Activated CD4-positive, alpha-beta T cell treated with anti-CD3 and anti-CD28 coated beads, Interleukin-10, Interleukin-2, amounts not matched to agents 100 ng/mL and 50 ng/mL, durations not matched to agents 16 hours and 8 hours (primary cell): Measurements from ENCODE around the gene IRF6.
A peak's percentile ranks its signal among the peaks of the same experiment; 100 is the strongest.

Experiments used
- DNase-seq: peaks from one replicate; pipeline ENCODE4 v3.0.0-alpha.2; 2020

The IRF6 gene

DNA sequence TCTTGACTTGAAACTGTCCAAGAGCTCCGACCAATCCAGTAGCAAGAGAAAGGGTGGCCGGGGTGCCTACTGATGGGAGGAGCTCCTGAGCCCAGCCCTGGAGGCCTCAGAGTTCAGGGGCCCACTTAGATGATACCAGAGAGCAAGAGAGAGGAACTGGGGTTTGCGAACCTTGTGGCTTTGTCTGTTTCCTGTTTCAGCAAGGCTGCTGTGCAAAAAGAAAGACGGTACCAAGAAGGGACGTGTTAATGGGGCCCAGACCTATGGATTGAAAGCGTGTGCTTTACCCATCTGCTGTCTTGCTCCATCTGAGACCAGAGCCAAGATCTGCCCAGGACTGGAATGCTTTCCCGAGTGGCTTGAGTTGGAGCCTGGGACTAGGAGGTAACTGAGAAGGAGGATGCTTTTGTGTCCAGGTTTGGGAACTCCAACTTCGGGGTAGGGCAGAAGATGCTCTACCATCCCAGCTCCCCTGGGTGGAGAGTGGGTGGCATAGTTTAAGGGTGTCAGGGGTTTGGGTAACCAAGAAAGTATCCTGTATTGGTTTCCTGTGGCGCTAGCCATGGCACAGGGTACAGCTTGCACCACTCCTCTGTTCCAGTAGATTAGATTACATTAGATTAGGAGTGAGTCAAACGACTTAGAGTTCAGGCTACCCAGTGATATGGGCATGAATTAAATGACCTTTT, 49.9 kb downstream of the IRF6 start, which contains the start of gene TRAF3IP3:
Gene TRAF3IP3 (plus strand): TSS at position 128 of the 689 bp plus-strand sequence. CDS start 3,987 bp downstream, outside the sequence.
- peak; percentile 96 for DNase-seq

DNA sequence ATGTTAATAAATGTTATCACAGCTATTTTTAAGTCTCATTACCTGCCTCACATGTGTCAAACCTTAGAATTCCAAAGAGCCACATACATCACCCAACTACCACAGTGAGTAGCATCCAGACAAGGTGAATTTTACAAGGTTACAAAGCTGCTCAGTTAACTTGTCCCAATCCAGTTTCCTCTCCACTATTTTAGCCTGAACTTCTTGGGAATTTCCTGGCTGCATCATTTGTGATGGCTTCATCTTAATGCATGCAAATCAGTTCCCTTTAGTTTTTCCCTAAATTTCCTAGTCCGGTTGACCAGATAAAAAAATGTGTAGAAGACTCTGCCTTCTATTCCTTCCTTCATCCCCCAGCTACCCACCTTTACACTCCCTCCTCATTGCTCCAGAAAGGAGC, 50.7 kb downstream of the IRF6 start:
- no peak for DNase-seq

DNA sequence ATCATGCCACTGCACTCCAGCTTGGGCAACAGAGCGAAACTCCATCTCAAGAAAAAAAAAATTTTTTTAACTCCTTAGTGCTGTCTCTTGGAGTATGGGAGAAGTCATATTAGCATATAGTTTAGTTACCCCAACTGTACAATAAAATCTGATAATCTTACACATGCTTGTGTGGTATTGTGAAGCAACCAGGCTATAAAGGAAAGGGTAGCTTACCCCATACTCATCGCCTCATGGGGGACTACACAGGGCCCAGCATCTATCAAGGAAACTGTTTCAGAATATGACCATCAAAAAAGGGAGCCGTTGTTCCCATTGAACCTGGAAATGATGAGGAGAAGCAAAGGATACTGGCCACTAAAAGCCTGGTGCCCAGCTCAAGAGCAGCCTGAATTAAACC, 53.1 kb downstream of the IRF6 start:
- no peak for DNase-seq

DNA sequence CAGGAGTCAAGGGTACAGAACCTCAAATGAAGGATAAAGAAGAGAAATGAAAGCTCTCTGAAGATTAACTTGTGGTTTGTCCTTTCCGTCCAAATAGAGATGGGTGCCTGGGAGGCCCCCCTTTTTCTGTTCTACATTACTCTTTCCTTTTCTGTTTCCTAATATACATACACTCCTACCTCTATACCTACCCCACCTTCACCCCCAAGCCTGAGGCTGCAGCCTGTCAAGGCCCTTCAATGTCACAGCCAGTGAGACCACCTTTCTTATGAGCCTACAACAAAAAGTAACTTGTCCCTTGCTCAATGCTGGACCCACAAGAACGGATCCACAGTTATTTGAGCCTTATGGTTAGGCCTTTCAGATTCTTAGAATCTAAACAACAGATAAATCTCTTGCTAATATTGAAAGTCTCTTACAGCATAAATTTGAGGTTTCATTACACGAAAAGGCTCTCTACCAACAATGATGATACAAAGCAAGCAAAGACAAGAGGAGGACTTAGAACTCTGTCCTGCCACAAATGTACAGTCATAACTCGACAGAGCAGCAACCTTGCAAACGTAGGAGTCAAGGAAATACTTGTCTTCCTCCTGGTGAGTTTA, 54.2 kb downstream of the IRF6 start:
- peak; percentile 95 for DNase-seq

DNA sequence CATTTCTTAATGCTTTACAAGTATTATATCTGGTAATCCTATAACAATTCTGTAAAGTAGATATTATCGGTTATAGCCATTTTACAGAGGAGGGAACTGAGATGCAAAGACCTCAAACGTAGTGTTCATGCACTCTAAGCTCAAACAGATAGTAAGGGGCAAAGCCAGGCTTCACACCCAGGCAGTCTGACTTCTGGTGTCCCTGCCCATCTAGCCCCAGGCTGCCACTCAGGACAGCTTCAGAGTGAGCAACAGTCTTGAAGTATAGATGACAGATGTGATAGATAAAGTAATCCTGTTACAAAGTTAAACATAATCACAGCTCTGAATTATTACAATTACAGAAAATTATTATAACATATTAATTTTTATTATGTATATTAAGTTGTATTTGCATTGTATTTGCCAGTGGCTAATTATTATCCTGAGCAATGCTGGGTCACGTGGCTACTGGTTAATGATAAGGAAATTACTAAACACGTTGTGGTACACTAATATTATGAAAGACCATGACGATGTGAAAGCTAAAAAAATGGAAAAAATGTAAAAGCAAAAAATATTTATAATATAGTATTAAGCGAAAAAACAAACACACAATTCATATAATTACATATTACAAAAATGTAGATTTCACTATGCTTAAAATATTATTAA, 56.1 kb downstream of the IRF6 start:
- DNase-seq: no peak

DNA sequence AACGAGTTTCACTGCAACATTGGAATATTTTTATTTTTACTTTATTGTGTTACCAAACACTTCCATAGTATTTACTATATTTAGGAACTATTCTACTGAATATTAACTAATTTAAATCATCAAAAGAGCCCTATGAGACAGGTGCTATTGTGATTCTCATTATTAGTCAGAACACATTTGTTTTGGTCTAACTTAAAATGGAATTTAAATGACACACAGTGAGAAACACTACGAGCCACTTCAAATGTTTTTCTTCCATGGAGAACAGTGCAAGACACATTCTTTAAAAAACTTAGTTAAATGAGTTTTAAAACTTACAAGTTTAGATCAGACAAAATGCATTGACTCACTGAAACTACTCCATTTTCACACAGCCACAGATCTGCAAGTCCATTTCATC, 56.7 kb downstream of the IRF6 start:
- peak; percentile 64 for DNase-seq

DNA sequence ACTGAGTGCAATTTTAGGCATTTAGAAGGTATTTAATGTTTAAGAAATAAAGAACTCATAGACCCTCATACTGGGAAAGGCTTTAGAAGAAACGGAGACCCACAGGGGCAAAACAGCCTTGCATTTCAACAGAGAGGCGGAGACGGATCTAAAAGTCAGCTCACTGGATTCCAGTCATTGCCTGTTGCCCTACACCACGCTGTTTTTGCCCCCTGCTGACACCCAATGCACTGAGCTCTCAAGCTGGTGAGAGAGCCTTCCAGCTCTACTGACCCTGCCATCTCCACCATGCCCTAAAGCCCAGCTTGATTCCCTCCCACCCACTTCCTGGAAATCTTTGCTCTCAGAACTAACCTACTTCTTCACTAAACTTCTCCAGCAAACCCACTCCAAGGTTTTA, 57.3 kb downstream of the IRF6 start:
- DNase-seq: no peak

DNA sequence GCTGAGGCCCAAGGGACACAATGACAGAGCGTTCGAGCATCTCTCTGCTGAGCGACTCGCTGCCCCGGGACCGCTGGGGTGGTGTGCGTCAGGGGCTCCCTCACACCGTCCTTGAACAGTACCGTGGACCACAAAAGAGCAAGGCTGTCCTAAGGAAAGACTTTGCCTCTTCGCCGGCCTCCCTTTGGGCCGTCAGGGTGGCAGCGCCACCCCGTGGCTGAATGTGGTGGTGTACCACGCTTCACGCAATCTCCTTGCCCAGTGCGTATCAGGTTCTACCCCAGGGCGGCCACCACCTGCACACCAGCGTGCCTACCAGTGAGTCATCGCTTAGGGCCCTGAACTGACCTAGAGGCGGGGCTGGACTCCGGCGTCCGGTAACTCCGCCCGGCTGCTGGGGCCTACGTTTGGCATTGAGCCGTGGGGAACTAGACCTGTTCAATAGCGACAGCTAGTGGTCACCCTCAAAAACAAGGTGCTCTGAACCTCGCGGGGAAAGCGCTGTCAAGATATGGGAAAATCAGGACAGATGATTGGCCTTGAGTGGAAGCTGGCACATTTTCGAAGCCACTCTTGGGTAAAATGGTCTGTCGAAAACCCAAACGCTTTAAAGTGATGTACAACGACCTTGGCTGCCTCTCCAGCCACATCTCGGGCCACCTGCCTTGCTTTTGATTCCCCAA, 58.2 kb downstream of the IRF6 start:
- peak; percentile 97 for DNase-seq

DNA sequence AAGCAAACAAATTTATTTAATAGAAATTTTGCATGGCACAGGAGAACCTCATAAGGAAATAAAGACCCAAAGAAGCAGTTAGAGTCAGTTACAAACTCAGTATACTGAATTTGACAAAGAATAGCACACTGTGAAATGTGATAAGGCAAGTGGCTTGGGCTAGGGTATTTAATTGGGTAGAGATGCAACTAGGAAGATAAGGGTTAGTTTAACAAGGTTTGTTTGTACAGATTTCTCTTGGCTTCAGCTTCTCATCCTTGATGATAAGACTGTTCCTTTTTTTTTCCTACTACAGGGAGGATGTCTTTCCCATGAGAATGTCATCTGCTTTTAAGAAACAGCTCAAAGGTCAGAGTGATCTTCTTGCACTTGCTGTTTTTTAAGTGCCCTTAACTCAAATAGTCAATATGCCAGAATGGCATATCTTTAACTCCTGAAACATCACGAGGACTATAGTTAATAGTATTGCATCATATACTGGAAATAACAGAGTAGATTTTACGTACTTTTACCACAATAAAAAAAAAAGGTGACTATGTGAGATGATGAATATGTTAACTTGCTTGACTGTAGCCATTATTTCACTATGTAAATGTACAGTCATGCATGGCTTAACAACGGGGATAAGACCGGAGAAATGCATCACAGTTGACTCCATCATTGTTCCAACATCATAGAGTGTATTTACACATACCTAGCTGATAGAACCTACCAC, 59.3 kb downstream of the IRF6 start:
- no peak for DNase-seq

DNA sequence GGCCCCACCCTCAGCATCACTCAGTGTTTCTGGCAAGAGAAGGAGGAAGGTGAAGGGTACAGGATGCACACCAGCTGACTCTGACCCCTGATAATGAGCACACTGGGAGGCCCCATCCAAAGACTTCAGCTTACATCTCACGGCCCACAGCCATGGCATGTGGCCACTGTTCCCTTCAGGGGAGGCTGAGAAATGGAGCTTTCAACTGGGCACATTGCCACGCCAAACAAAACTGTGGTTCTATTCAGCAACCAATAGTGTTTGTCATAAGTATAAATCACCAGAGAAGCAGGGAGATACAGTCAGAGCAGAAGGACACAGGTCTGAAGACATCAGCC, 62.8 kb downstream of the IRF6 start:
- DNase-seq: no peak

DNA sequence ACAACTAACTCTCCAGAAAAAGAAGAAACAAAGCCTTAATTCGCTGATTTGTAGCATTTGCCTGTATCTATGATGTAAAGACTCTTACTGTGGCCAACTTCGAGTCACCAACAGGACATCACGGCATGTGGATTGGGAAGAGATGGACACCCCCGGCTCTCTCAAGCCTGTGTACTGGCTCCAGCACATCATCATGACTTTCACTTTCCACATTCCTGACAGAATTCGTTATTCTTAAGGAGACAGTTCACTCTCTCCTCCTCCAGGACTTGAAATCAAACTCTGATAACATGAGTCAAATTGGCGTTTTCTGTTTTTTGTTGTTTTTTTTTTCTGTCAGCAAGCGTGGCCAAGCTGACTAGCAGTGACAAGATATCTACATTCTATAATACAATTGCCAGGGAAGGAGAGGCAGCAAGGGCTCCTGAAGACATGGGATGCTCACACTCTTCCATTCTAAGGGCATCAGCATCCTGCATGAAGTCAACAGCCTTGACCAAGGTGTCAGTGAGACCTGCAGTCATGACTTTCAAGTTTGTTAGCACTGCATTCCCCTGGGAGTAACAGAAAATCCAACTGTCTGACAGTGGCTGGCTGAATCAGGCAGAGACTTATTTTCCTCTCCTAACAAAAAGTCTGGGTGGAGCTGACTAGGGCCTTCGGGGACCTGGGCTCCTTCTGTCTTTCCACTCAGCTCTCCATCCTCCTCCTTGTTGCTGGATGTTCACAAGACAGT, 63.4 kb downstream of the IRF6 start:
- DNase-seq: no peak

DNA sequence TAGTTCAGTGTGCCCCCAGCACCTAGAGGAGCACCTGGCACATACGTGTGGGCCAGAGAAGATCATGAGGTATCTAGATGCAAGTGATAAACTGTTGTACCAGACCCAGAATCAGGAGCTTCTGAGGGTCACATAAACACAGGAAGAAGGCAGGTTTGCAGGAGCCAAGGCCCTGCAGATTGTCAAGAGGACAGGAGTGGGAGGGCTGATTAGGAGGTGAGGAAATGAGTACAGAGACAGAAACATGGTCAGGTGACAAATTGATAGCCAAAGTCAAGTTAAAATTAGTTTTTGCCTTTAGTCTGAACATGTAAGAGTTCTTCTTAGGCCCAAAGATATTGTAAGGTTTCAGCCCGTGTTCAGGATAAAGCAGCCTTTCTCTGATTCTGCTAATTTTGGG, 64.1 kb downstream of the IRF6 start:
- no peak for DNase-seq

DNA sequence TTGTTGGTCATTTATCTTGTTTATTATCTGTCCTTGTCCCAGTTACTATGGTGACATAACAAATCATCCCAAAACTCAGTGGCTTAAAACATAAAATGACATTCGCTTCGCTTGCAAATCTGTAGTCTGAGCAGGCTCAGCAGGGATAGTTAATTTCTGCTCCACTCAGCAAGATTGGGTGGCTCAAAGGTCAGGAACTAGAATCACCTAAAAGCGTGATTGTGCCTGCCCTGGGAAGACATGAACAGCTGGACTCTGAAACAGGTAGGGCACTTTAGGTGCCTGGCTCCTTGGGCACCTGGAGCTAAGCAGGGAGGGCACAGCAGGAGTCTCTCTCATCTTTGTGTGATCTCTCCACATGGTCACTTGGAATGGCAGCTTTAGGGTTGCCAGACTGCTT, 64.7 kb downstream of the IRF6 start:
- DNase-seq: no peak

DNA sequence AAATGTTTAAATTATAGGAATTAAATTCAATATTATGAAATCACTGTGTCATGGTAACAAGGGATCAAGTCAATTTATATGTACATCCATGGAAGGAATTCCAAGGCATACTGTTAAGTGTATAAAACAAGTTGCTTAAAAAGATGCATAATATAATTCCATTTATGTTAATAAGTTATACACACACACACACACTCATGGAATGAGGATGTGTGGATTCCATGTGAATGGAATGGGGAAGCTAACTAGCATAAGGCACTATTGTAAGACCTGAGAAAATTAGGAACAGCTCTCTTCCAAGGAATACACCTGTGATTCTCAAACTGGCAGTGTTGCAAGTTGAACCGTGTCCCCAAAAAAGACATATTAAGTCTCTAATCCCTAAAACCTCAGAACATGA, 67.7 kb downstream of the IRF6 start:
- no peak for DNase-seq

DNA sequence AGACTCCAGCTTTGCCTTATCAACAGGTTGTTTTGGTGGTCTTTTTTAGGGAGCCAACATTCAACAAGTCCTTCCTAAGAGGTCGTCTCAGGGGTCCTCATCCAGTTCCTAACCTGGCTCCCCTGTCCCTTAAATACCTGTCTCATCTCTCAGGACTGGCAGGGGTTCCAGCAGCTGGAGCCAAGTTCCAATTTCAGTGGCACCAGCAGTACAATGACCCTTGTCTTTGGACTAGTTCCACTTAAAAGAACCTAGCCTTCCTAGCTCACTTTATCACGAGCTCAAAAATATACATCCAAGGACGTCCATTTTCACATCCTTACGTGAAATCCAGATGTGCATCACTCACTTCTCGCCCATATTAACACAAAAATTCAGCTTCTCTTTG, 68.8 kb downstream of the IRF6 start:
- DNase-seq: no peak

DNA sequence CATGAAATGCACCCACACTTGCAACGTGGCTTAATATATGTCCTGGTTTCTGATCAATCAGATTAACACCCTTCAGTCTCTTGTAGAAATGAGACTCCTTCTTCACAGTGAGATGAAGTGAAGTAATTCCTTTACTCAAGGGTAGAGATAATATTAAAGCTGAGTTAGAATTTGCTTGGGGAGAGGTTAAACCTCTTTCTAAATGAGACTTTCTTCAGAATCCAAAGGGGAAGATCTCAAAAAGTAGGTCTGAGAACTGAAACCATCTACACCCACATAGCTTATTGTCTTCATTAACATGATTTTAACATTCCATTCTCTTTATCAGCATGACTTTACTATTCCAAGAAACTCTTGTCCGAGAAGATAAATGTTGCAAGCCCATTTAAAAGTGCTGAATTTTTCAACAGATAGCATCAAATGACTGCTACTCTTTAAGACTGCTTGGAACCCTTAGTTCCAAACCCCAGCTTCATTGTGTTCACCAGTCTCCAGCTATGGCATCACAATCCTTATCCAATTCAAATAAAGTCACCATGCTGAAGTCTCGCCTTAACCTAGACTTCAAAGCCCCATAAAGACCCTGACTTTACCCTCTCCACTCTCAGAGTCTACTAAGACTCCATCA, 69.3 kb downstream of the IRF6 start:
- peak; percentile 40 for DNase-seq
